HFFc6 (cell line): ENCODE results near the gene FAM209A. TPM values are rescaled to one million over a fixed set of nuclear protein-coding genes. Genes with fewer than 3 reads are reported as not detected.
A peak's percentile ranks its signal among the peaks of the same experiment; 100 is the strongest.

Experiments used
- DNase-seq: peaks from one replicate; pipeline ENCODE4 v3.0.0-alpha.2; 2018
- H3K27ac Mint-ChIP-seq: 2 replicates; pipeline ENCODE4 v1.8.0; 2020; ENCODE audit warnings: mild to moderate bottlenecking, mixed read lengths
- H3K27me3 Mint-ChIP-seq: 2 replicates; pipeline ENCODE4 v1.8.0; 2021; ENCODE audit warnings: mild to moderate bottlenecking, moderate library complexity, mixed read lengths; ENCODE audit not compliant: insufficient read depth
- H3K36me3 Mint-ChIP-seq: 2 replicates; pipeline ENCODE4 v1.8.0; 2021; ENCODE audit warnings: low read depth, mixed read lengths
- H3K4me1 Mint-ChIP-seq: 2 replicates; pipeline ENCODE4 v1.8.0; 2020; ENCODE audit warnings: low read depth, mixed read lengths
- H3K4me3 Mint-ChIP-seq: 2 replicates; pipeline ENCODE4 v1.8.0; 2020; ENCODE audit warnings: mild to moderate bottlenecking, moderate library complexity, mixed read lengths
- H3K9me3 Mint-ChIP-seq: 2 replicates; pipeline ENCODE4 v1.8.0; 2020; ENCODE audit warnings: mild to moderate bottlenecking, mixed read lengths
- total RNA-seq, 6 experiments: library from RNA; stranded (reverse); fragmentation: NEBNext Ultra II Directional; extraction: Animal tissue kit (Norgen Biotek cat#: 25700); gene quantifications; 2 replicates in 1 of 6; 3 replicates in 5 of 6; pipeline ENCODE4 v1.2.3, GENCODE V29; 2021
- TF ChIP-seq, protein P1 (sequence below): fragments of 200-600 bp; sonication (generic); IDR thresholded peaks from 2 replicates; pipeline ENCODE4 v1.5.0; 2021; ENCODE audit warnings: antibody characterized with exemption, mild to moderate bottlenecking

FAM209A gene
- total RNA-seq, 6 experiments from 2014 or later = 0.21 TPM; not detected in 5

DNA sequence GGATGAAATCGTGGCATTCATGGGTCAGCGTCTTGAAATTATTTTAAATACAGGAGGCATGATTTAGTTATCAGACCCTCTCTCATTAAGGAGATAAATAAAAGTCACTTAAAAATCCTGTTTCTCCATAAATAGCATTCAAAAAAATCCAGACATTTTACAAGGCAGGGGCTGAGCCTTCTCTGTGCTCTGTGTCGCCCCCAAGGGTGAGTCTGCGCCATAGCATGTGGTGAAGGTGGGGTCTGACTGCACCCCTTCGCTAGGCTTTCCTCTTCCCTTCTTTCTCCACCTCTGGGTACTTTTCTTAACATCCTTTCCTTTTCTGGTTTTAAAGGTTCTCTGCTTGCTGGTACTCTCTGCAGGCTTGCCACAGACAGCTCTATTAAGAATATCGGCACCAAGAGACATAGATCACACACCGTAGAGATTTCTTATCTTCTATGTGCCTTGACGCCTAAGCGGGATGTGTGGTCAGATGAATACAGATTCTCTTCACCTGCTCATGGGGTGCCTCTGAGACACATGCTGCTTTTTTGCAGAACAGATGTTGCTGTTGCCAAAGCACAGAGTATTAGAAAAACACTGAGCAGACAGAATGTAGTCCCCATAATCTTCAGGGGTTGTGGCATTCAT lies 20.1 kb upstream of the FAM209A start:
- no peaks in the 10 kb centered on the region for H3K27me3 Mint-ChIP-seq
- no peak overlapping the region for H3K27ac Mint-ChIP-seq
- H3K4me1 Mint-ChIP-seq = no peaks in the 10 kb centered on the region
- TF ChIP-seq, protein P1, sequence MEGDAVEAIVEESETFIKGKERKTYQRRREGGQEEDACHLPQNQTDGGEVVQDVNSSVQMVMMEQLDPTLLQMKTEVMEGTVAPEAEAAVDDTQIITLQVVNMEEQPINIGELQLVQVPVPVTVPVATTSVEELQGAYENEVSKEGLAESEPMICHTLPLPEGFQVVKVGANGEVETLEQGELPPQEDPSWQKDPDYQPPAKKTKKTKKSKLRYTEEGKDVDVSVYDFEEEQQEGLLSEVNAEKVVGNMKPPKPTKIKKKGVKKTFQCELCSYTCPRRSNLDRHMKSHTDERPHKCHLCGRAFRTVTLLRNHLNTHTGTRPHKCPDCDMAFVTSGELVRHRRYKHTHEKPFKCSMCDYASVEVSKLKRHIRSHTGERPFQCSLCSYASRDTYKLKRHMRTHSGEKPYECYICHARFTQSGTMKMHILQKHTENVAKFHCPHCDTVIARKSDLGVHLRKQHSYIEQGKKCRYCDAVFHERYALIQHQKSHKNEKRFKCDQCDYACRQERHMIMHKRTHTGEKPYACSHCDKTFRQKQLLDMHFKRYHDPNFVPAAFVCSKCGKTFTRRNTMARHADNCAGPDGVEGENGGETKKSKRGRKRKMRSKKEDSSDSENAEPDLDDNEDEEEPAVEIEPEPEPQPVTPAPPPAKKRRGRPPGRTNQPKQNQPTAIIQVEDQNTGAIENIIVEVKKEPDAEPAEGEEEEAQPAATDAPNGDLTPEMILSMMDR = peak; percentile 70
- H3K4me3 Mint-ChIP-seq = no peak overlapping the region
- no peaks in the 10 kb centered on the region for H3K9me3 Mint-ChIP-seq
- no peak for DNase-seq
- H3K36me3 Mint-ChIP-seq = peaks cover 4% of the 10 kb centered on the region; the same call in 1 of the 2 replicates

DNA sequence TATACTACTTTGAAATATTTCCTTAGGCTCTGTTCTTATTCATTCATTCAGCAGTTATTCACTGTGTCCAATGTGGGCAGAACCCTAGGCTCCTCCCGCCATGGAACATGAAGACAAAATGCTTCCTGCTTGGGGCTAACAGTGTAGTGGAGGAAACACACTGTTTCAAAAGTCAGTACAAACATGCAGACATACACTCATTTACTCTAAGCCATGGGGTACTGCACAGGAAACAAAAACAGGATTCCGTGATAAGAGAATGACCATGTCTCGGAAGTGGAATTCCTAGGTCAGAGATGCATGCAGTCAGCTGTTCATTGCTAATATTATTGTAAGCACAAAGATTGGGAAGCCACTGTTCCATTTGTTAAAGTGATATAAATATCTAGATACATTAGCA lies 18.4 kb upstream of the FAM209A start:
- H3K27me3 Mint-ChIP-seq = no peaks in the 10 kb centered on the region
- TF ChIP-seq, protein P1 = no peak
- H3K36me3 Mint-ChIP-seq = peaks cover 4% of the 10 kb centered on the region; the same call in 1 of the 2 replicates
- H3K4me3 Mint-ChIP-seq = no peak overlapping the region
- H3K27ac Mint-ChIP-seq = no peak overlapping the region
- DNase-seq = no peak
- H3K9me3 Mint-ChIP-seq = no peaks in the 10 kb centered on the region
- no peaks in the 10 kb centered on the region for H3K4me1 Mint-ChIP-seq

DNA sequence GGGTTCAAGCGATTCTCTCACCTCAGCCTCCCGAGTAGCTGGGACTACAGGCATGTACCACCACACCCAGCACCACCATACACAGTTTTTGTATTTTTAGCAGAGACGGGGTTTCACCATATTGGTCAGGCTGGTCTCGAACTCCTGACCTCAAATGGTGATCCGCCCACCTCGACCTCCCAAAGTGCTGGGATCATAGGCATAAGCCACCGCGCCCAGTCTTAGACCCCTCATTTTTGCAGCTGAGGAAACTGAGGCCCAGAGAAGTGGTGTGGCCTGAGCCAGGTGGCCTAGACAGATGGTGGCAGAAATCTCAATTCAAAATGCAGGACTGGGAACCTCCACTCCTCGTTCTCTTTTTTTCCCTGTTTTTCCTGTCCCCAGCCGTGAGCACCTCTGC lies 12.6 kb upstream of the FAM209A start:
- Mint-ChIP-seq H3K4me3 (no peak overlapping the region), H3K36me3 (0 out of 2 replicates have a peak, but pooled peaks cover 10% of the 10 kb centered on the region), H3K27ac (no peak overlapping the region), H3K4me1 (no peaks in the 10 kb centered on the region), H3K27me3 (no peaks in the 10 kb centered on the region), H3K9me3 (no peaks in the 10 kb centered on the region)
- DNase-seq = no peak
- TF ChIP-seq, protein P1 = no peak

DNA sequence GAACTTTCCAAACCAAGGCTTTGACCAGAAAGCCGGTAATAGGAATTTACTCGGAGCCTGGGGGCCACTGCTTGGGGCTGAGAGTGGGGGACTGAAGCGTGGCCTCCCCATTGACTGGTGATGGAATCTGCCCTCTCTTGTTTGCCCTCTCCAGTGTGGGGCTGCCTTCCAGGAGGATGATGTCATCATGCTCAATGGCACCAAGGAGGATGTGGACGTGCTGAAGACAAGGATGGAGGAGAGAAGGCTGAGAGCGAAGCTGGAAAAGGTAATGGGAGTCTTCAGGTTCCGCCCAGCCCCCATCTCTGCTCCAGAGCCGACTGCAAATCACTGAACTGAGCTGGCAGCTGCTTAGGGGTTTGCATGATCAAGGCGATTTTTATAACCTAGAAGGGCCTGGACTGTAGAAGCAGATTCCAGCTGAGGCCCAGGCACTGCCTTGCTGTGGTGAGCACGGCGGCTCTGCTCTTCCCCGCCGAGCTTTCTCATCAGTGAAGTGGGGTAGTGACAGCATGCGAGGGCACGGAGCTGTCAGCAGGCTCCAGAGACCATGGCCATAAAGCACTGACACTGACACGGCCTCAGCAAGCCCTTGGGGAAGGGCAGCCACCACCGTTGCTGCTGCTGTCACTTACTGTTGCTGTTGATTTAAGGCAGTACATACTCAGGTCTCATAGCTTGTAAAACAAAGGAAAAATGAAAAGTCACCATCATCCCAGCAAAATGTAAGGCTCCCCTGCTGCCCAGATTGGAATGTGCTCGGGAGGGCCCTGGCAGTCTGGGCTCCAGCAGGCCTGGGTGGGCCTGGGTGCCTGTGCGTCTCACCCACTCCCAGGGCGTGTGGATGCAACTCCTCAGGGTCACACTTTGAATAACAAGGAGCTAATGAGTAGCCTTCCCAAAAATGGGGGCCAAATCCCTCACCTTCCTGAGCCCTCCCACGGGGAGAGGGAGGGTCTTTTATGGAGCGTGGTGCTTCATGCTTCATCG lies 11.1 kb upstream of the FAM209A start:
- TF ChIP-seq, protein P1 = no peak
- peaks cover 21% of the 10 kb centered on the region for H3K36me3 Mint-ChIP-seq
- no peak for DNase-seq
- H3K4me1 Mint-ChIP-seq = no peaks in the 10 kb centered on the region
- no peaks in the 10 kb centered on the region; the same call in 1 of the 2 replicates for H3K27me3 Mint-ChIP-seq
- no peak overlapping the region for H3K4me3 Mint-ChIP-seq
- H3K27ac Mint-ChIP-seq = no peak overlapping the region
- no peaks in the 10 kb centered on the region for H3K9me3 Mint-ChIP-seq

DNA sequence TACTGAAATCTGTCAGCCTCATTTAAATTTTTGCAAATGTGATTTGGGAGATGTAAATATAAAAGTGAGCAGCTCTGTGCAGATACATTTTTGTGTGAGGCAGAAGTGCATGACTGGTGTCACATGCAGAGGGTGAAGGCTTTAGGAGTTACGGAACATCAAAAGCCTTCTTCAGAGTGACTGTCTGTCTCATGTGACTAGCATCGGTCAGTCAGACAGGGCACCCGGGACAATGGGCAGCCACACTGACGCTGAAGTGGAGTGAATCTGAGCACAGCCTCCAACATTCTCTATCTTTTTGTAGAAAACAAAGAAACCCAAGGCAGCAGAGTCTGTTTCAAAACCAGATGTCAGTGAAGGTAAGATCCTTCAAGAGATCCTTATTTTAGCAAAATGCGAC lies 7.9 kb upstream of the FAM209A start:
- Mint-ChIP-seq H3K36me3 (peaks cover 51% of the 10 kb centered on the region), H3K27ac (no peak overlapping the region), H3K4me1 (no peaks in the 10 kb centered on the region), H3K27me3 (no peaks in the 10 kb centered on the region; the same call in 1 of the 2 replicates), H3K4me3 (no peak overlapping the region), H3K9me3 (peaks cover 15% of the 10 kb centered on the region)
- TF ChIP-seq, protein P1 = no peak
- DNase-seq = no peak
